Sigmoid colon (tissue), 7 donors: ENCODE measurements around the gene PRDM11. TPM values are rescaled to one million over a fixed set of nuclear protein-coding genes. Genes with fewer than 3 reads are reported as not detected.

ENCODE experiments used
- DNase-seq: peaks from one replicate; pipeline ENCODE4 v3.0.0-alpha.2; 2019
- H3K27ac ChIP-seq, 4 donors: fragments of 200-600 bp; sonication (generic); one replicate each; pipeline ENCODE4 v1.5.1; 2016 to 2019; ENCODE audit warnings: mild to moderate bottlenecking in 1 of 4
- H3K27me3 ChIP-seq, 3 donors: fragments of 200-600 bp; sonication (generic); one replicate each; pipeline ENCODE4 v1.5.1; 2019; ENCODE audit warnings: mild to moderate bottlenecking in 1 of 3
- H3K36me3 ChIP-seq, 4 donors: fragments of 200-600 bp; sonication (generic); one replicate each; pipeline ENCODE4 v1.5.1; 2016 to 2019
- H3K4me1 ChIP-seq, 4 donors: fragments of 200-600 bp; sonication (generic); one replicate each; pipeline ENCODE4 v1.5.1; 2017 to 2019
- H3K4me3 ChIP-seq, 4 donors: fragments of 200-600 bp; sonication (generic); one replicate each; pipeline ENCODE4 v1.5.1; 2017 to 2019; ENCODE audit warnings: mild to moderate bottlenecking in 2 of 4, moderate library complexity in 1 of 4
- H3K9me3 ChIP-seq, 4 donors: fragments of 200-600 bp in 3 of 4; sonication (generic) in 3 of 4; one replicate each; pipeline versions ENCODE4 v1.5.1 to v1.6.1; 2013 to 2019
- CTCF ChIP-seq, 4 experiments: fragments of 450-650 bp in 3 of 4; fragments of 200-600 bp in 1 of 4; IDR thresholded peaks; one replicate each; pipeline ENCODE4 v1.5.1; 2016 to 2019; ENCODE audit warnings: antibody characterized with exemption in 4 of 4, mild to moderate bottlenecking in 3 of 4, moderate library complexity in 2 of 4
- EP300 ChIP-seq, 4 donors: sonication (generic); formaldehyde crosslinking; IDR thresholded peaks; one replicate each; pipeline ENCODE4 v1.6.1; 2017; ENCODE audit warnings: antibody characterized with exemption in 4 of 4
- POLR2A ChIP-seq, 2 donors: fragments of 450-650 bp; IDR thresholded peaks; one replicate each; pipeline ENCODE4 v1.6.1; 2016; ENCODE audit warnings: antibody characterized with exemption in 2 of 2, mild to moderate bottlenecking in 2 of 2, moderate library complexity in 2 of 2
- POLR2AphosphoS5 ChIP-seq, 4 donors: sonication (generic); formaldehyde crosslinking; IDR thresholded peaks; one replicate each; pipeline ENCODE4 v1.6.1; 2017; ENCODE audit warnings: antibody characterized with exemption in 4 of 4
- WGBS, 2 donors: extraction: QIAGEN DNeasy Blood & Tissue Kit; methylation state at CpG; one replicate each; pipeline ENCODE4 v1.1.7; 2013; 5-methylcytosine and 5-hydroxymethylcytosine counted together
- intact Hi-C: fragments of 100-400 bp; cut with DNase I; formaldehyde crosslinking; loops from one replicate; pipeline ENCODE4 v1.15.1; 2023
- polyA plus RNA-seq, 3 donors: library from polyadenylated mRNA; stranded (reverse); fragments of 200-250 nt; gene quantifications; one replicate each; pipeline ENCODE4 v1.2.3, GENCODE V29; 2013
- total RNA-seq, 4 donors: library from RNA; depleted of rRNA; stranded (reverse); fragments of >200 nt; gene quantifications; one replicate each; pipeline ENCODE4 v1.1.0, GENCODE V29; 2016
- donor health status: healthy with polysubstance abuse.
- donor health status: Bipolar disorder and iron deficiency.
- donor health status: healthy.

The PRDM11 gene
- total and polyA plus RNA-seq, 7 donors = 0.92 to 23.2 (median 12.7) TPM

DNA sequence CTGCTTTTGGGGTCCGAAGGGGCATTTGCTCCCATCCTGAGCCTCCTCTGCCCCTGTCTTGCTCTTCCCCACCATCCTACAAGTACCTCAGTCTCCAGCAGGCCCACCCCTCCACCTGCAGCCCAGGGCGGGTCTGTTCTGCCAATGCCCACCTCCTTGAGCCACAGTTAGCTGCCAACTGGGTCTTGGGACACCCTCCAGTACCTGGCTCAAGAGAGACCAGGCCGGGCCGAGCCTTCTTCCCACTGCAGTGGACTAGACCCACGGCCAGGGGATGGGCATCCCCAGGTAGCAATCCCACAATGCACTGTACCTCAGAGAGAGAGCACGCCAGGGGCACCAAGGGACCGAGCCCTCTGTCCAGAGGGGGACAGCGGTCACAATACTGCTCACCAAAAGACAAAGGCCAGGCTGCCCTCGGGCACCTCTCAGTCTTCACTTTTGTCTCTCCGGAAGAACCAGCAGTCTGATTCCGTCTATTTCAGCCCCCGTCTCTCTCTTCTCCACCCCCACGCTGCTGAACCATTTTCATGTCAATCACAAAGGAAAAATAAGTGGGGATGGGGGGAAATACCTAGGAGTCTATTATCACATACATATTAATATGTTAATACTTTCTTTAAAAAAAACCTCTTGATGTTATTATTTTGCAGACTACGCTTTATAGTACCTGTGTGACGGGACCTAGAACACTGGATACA is 88.0 kb downstream of the PRDM11 start:
- WGBS, 2 donors = 93% methylated on average over 15 of the region's 15 CpGs
- intact Hi-C loops = loop anchor here (5.0 kb wide), 1 partner anchor 122 kb away; no protein-coding TSS in a partner anchor
- Histone ChIP-seq H3K4me3 (no peak overlapping the region), H3K27ac (no peak overlapping the region), H3K9me3 (no peaks in the 10 kb centered on the region), H3K4me1 (peaks cover 0 to 4% (median 0%) of the 10 kb centered on the region in 4 donors), H3K27me3 (no peaks in the 10 kb centered on the region), H3K36me3 (no peaks in the 10 kb centered on the region)
- peak; percentile 46 for DNase-seq
- no peak for TF ChIP-seq CTCF (IDR thresholded peaks at IDR 0.05)
- no peak for TF ChIP-seq POLR2AphosphoS5 (IDR thresholded peaks at IDR 0.05)
- no peak for TF ChIP-seq EP300 (IDR thresholded peaks at IDR 0.05)

DNA sequence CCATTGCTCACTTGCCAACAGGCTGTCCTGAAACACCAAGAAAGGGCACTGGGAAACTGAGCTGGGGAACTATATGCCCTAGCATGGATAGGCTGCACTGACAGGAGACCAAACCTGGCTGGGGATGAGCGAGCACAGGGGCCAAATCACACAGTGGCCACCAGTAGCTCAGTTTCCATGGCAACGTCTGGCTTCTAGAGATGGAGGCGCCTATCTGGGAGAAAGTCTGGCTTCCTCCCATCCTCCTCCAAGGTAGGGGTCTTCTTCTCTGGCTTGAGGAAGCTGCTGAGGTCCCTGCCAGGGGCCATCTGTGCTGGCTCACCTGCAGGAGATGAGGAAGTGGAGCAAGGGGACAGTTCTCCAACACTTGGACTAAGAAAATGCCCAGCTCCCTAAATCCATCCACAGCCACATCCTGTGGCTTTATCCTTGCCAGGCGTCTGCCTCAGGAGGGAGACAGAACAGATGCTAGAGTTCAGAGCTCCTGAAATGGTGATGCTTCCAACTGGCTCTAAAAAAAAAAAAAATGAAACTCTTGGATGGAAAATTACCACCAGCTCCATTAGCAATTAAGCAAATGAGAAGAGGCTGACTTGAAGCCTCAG is 91.4 kb downstream of the PRDM11 start:
- DNase-seq = peak; percentile 74
- no peaks in the 10 kb centered on the region for H3K27me3 ChIP-seq
- intact Hi-C loops = no loop called here
- no peaks in the 10 kb centered on the region for H3K36me3 ChIP-seq
- WGBS, 2 donors = 68 to 76% methylated on average over 4 of the region's 4 CpGs
- H3K27ac ChIP-seq = peak overlapping the region in 3 of 4 donors; percentile 32 to 57 (median 42)
- no peak for TF ChIP-seq POLR2A (IDR thresholded peaks at IDR 0.05)
- no peak for TF ChIP-seq EP300 (IDR thresholded peaks at IDR 0.05)
- no peak for TF ChIP-seq CTCF (IDR thresholded peaks at IDR 0.05)
- TF ChIP-seq POLR2AphosphoS5 (IDR thresholded peaks at IDR 0.05) = no peak
- H3K4me3 ChIP-seq = no peak overlapping the region
- H3K9me3 ChIP-seq = no peaks in the 10 kb centered on the region
- peaks cover 0 to 4% (median 0%) of the 10 kb centered on the region in 4 donors for H3K4me1 ChIP-seq

GRCh38 chr11:45238724-45239123 is 92.3 kb downstream of the PRDM11 start:
- intact Hi-C loops = no loop called here
- H3K27ac ChIP-seq = peak overlapping the region in 3 of 4 donors; percentile 32 to 57 (median 42)
- WGBS, 2 donors = 82 to 83% methylated on average over 3 of the region's 3 CpGs

DNA sequence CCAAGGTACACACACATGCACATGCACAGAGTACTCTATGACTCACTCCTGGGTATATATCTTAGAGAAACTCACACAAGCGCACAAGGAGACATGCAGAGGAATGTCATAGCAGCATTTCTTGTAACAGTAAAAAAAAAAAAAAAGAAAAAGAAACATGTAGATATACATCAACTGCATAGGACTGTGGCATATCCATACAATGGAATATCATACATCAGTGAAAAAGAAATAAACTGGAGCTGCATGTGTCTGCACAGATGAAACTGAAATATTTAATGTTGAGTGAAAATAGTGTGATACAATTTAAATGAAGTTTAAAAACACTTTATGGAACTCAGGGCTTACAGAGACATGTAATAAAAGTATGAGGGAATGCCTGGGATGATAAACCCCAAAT is 93.3 kb downstream of the PRDM11 start:
- DNase-seq = no peak
- no peaks in the 10 kb centered on the region for H3K27me3 ChIP-seq
- H3K27ac ChIP-seq = no peak overlapping the region
- TF ChIP-seq POLR2AphosphoS5 (IDR thresholded peaks at IDR 0.05) (no peak), CTCF (IDR thresholded peaks at IDR 0.05) (no peak), POLR2A (IDR thresholded peaks at IDR 0.05) (no peak), EP300 (IDR thresholded peaks at IDR 0.05) (no peak)
- intact Hi-C loops = no loop called here
- no peaks in the 10 kb centered on the region for H3K4me1 ChIP-seq
- no peak overlapping the region for H3K4me3 ChIP-seq
- 92 to 97% methylated on average over 1 of the region's 1 CpG for WGBS, 2 donors
- no peaks in the 10 kb centered on the region for H3K9me3 ChIP-seq
- H3K36me3 ChIP-seq = no peaks in the 10 kb centered on the region

More at GRCh38 chr11:45238724-45239123, 92.3 kb downstream of the PRDM11 start:
- Histone ChIP-seq H3K4me3 (no peak overlapping the region), H3K36me3 (no peaks in the 10 kb centered on the region), H3K27me3 (no peaks in the 10 kb centered on the region), H3K9me3 (no peaks in the 10 kb centered on the region), H3K4me1 (no peaks in the 10 kb centered on the region)
- TF ChIP-seq POLR2AphosphoS5 (IDR thresholded peaks at IDR 0.05) = no peak
- no peak for TF ChIP-seq POLR2A (IDR thresholded peaks at IDR 0.05)
- no peak for TF ChIP-seq EP300 (IDR thresholded peaks at IDR 0.05)
- TF ChIP-seq CTCF (IDR thresholded peaks at IDR 0.05) = no peak
- peak; percentile 74 for DNase-seq
